ENCODE measurements around the gene LRP5.

The LRP5 gene

GRCh38 chr11:68332186-68332585 is 19.8 kb downstream of the LRP5 start:
- H3K4me3 ChIP-seq (ENCODE audit: control insufficient read depth in 1 of 7, extremely low read depth in 1 of 7, insufficient read depth in 4 of 7, low read depth in 2 of 7, low read length in 6 of 7) = no peak overlapping the region
- H3K4me1 ChIP-seq (ENCODE audit: control extremely low read depth in 1 of 4, control insufficient read depth in 4 of 4, insufficient read depth in 4 of 4, low read length in 3 of 4) = peaks cover under 1 to 83% (median 70%) of the 10 kb centered on the region in 4 experiments
- POLR2A ChIA-PET = no interaction called here
- no peaks in the 10 kb centered on the region for H3K27me3 ChIP-seq (replicated peaks in 2 of 5; ENCODE audit: control insufficient read depth in 4 of 5, insufficient read depth in 5 of 5, low read length in 4 of 5)
- no peaks in the 10 kb centered on the region for H3K9me3 ChIP-seq (ENCODE audit: control extremely low read depth in 1 of 5, control insufficient read depth in 4 of 5, insufficient read depth in 2 of 5, low read depth in 1 of 5, low read length in 4 of 5)
- CTCF ChIA-PET = interaction anchor here (1.0 to 1.4 kb wide), 2 partner anchors 14 to 52 kb away, joined by 3 read pairs; no protein-coding TSS in a partner anchor
- 90% methylated on average over 6 of the region's 9 CpGs for WGBS (ENCODE audit: insufficient coverage)
- peaks cover 0 to 6% (median 0%) of the 10 kb centered on the region in 4 experiments for H3K36me3 ChIP-seq (ENCODE audit: control insufficient read depth in 4 of 4, insufficient read depth in 4 of 4, low read length in 3 of 4)
- no peak for DNase-seq
- H3K27ac ChIP-seq (ENCODE audit: insufficient read depth in 1 of 2, low read depth in 1 of 2, low read length in 2 of 2, poor library complexity in 1 of 2, severe bottlenecking in 2 of 2) = no peak overlapping the region

GRCh38 chr11:68333173-68333572 is 20.8 kb downstream of the LRP5 start:
- H3K4me1 ChIP-seq (ENCODE audit: control extremely low read depth in 1 of 4, control insufficient read depth in 4 of 4, insufficient read depth in 4 of 4, low read length in 3 of 4) = peaks cover 2 to 82% (median 66%) of the 10 kb centered on the region in 4 experiments
- DNase-seq = no peak
- no peak overlapping the region for H3K27ac ChIP-seq (ENCODE audit: insufficient read depth in 1 of 2, low read depth in 1 of 2, low read length in 2 of 2, poor library complexity in 1 of 2, severe bottlenecking in 2 of 2)
- no peaks in the 10 kb centered on the region for H3K9me3 ChIP-seq (ENCODE audit: control extremely low read depth in 1 of 5, control insufficient read depth in 4 of 5, insufficient read depth in 2 of 5, low read depth in 1 of 5, low read length in 4 of 5)
- H3K36me3 ChIP-seq (ENCODE audit: control insufficient read depth in 4 of 4, insufficient read depth in 4 of 4, low read length in 3 of 4) = peaks cover 0 to 11% (median 0%) of the 10 kb centered on the region in 4 experiments
- no peaks in the 10 kb centered on the region for H3K27me3 ChIP-seq (replicated peaks in 2 of 5; ENCODE audit: control insufficient read depth in 4 of 5, insufficient read depth in 5 of 5, low read length in 4 of 5)
- CTCF ChIA-PET = interaction anchor here (1.0 kb wide), 2 partner anchors 33 to 51 kb away, joined by 3 read pairs; no protein-coding TSS in a partner anchor
- POLR2A ChIA-PET = interaction anchor here (0.6 kb wide), 1 partner anchor 45 kb away, joined by 3 read pairs; no protein-coding TSS in a partner anchor
- WGBS (ENCODE audit: insufficient coverage) = 96% methylated on average over 3 of the region's 4 CpGs
- no peak overlapping the region for H3K4me3 ChIP-seq (ENCODE audit: control insufficient read depth in 1 of 7, extremely low read depth in 1 of 7, insufficient read depth in 4 of 7, low read depth in 2 of 7, low read length in 6 of 7)

GRCh38 chr11:68334923-68335322 is 22.5 kb downstream of the LRP5 start:
- Histone ChIP-seq H3K27me3 (replicated peaks in 2 of 5; ENCODE audit: control insufficient read depth in 4 of 5, insufficient read depth in 5 of 5, low read length in 4 of 5) (no peaks in the 10 kb centered on the region), H3K9me3 (ENCODE audit: control extremely low read depth in 1 of 5, control insufficient read depth in 4 of 5, insufficient read depth in 2 of 5, low read depth in 1 of 5, low read length in 4 of 5) (no peaks in the 10 kb centered on the region), H3K27ac (ENCODE audit: insufficient read depth in 1 of 2, low read depth in 1 of 2, low read length in 2 of 2, poor library complexity in 1 of 2, severe bottlenecking in 2 of 2) (no peak overlapping the region), H3K36me3 (ENCODE audit: control insufficient read depth in 4 of 4, insufficient read depth in 4 of 4, low read length in 3 of 4) (peaks cover 0 to 11% (median 0%) of the 10 kb centered on the region in 4 experiments), H3K4me1 (ENCODE audit: control extremely low read depth in 1 of 4, control insufficient read depth in 4 of 4, insufficient read depth in 4 of 4, low read length in 3 of 4) (peaks cover 2 to 67% (median 52%) of the 10 kb centered on the region in 4 experiments), H3K4me3 (ENCODE audit: control insufficient read depth in 1 of 7, extremely low read depth in 1 of 7, insufficient read depth in 4 of 7, low read depth in 2 of 7, low read length in 6 of 7) (no peak overlapping the region)
- ChIA-PET POLR2A (interaction anchor here (0.8 kb wide), 1 partner anchor 9 kb away, joined by 3 read pairs; no protein-coding TSS in a partner anchor), CTCF (interaction anchor here (0.8 kb wide), 1 partner anchor 10 kb away, joined by 4 read pairs; no protein-coding TSS in a partner anchor)
- no peak for DNase-seq
- WGBS (ENCODE audit: insufficient coverage) = 100% methylated on average over 3 of the region's 4 CpGs

GRCh38 chr11:68335683-68336082 is 23.3 kb downstream of the LRP5 start:
- POLR2A ChIA-PET = no interaction called here

GRCh38 chr11:68336716-68337115 is 24.3 kb downstream of the LRP5 start:
- peaks cover 0 to 11% (median 0%) of the 10 kb centered on the region in 4 experiments for H3K36me3 ChIP-seq (ENCODE audit: control insufficient read depth in 4 of 4, insufficient read depth in 4 of 4, low read length in 3 of 4)
- POLR2A ChIA-PET = interaction anchor here (1.4 kb wide), 1 partner anchor 8 kb away, joined by 4 read pairs; no protein-coding TSS in a partner anchor
- H3K4me3 ChIP-seq (ENCODE audit: control insufficient read depth in 1 of 7, extremely low read depth in 1 of 7, insufficient read depth in 4 of 7, low read depth in 2 of 7, low read length in 6 of 7) = no peak overlapping the region
- peak in 2 of 3 donors; percentile 70 to 79 for DNase-seq
- CTCF ChIA-PET = interaction anchor here (0.8 to 1.8 kb wide), 9 partner anchors 9 to 80 kb away, joined by 3 to 9 read pairs (median 3); no protein-coding TSS in a partner anchor
- no peaks in the 10 kb centered on the region for H3K9me3 ChIP-seq (ENCODE audit: control extremely low read depth in 1 of 5, control insufficient read depth in 4 of 5, insufficient read depth in 2 of 5, low read depth in 1 of 5, low read length in 4 of 5)
- H3K27ac ChIP-seq (ENCODE audit: insufficient read depth in 1 of 2, low read depth in 1 of 2, low read length in 2 of 2, poor library complexity in 1 of 2, severe bottlenecking in 2 of 2) = no peak overlapping the region
- H3K27me3 ChIP-seq (replicated peaks in 2 of 5; ENCODE audit: control insufficient read depth in 4 of 5, insufficient read depth in 5 of 5, low read length in 4 of 5) = no peaks in the 10 kb centered on the region
- 27% methylated on average over 3 of the region's 9 CpGs for WGBS (ENCODE audit: insufficient coverage)
- peaks cover 2 to 58% (median 36%) of the 10 kb centered on the region in 4 experiments for H3K4me1 ChIP-seq (ENCODE audit: control extremely low read depth in 1 of 4, control insufficient read depth in 4 of 4, insufficient read depth in 4 of 4, low read length in 3 of 4)

More at GRCh38 chr11:68335683-68336082, 23.3 kb downstream of the LRP5 start:
- H3K27ac ChIP-seq (ENCODE audit: insufficient read depth in 1 of 2, low read depth in 1 of 2, low read length in 2 of 2, poor library complexity in 1 of 2, severe bottlenecking in 2 of 2) = no peak overlapping the region
- no peaks in the 10 kb centered on the region for H3K27me3 ChIP-seq (replicated peaks in 2 of 5; ENCODE audit: control insufficient read depth in 4 of 5, insufficient read depth in 5 of 5, low read length in 4 of 5)
- CTCF ChIA-PET = interaction anchor here (1.1 to 1.6 kb wide), 4 partner anchors 8 to 79 kb away, joined by 3 to 9 read pairs (median 3); no protein-coding TSS in a partner anchor
- WGBS (ENCODE audit: insufficient coverage) = 89% methylated on average over 7 of the region's 8 CpGs
- H3K4me1 ChIP-seq (ENCODE audit: control extremely low read depth in 1 of 4, control insufficient read depth in 4 of 4, insufficient read depth in 4 of 4, low read length in 3 of 4) = peaks cover 2 to 64% (median 46%) of the 10 kb centered on the region in 4 experiments
- peak in 1 of 3 donors; percentile 31 for DNase-seq
- no peaks in the 10 kb centered on the region for H3K9me3 ChIP-seq (ENCODE audit: control extremely low read depth in 1 of 5, control insufficient read depth in 4 of 5, insufficient read depth in 2 of 5, low read depth in 1 of 5, low read length in 4 of 5)
- H3K4me3 ChIP-seq (ENCODE audit: control insufficient read depth in 1 of 7, extremely low read depth in 1 of 7, insufficient read depth in 4 of 7, low read depth in 2 of 7, low read length in 6 of 7) = no peak overlapping the region
- H3K36me3 ChIP-seq (ENCODE audit: control insufficient read depth in 4 of 4, insufficient read depth in 4 of 4, low read length in 3 of 4) = peaks cover 0 to 11% (median 0%) of the 10 kb centered on the region in 4 experiments

- POLR2A ChIA-PET = interaction anchor here (0.6 to 1.4 kb wide), 2 partner anchors 9 to 33 kb away, joined by 3 to 4 read pairs; no protein-coding TSS in a partner anchor
- no peak overlapping the region for H3K27ac ChIP-seq (ENCODE audit: insufficient read depth in 1 of 2, low read depth in 1 of 2, low read length in 2 of 2, poor library complexity in 1 of 2, severe bottlenecking in 2 of 2)
- peaks cover 0 to 11% (median 0%) of the 10 kb centered on the region in 4 experiments for H3K36me3 ChIP-seq (ENCODE audit: control insufficient read depth in 4 of 4, insufficient read depth in 4 of 4, low read length in 3 of 4)
- peak in 2 of 3 donors; percentile 65 to 69 for DNase-seq
- H3K4me3 ChIP-seq (ENCODE audit: control insufficient read depth in 1 of 7, extremely low read depth in 1 of 7, insufficient read depth in 4 of 7, low read depth in 2 of 7, low read length in 6 of 7) = peak overlapping the region in 1 of 7 experiments; percentile 23
- CTCF ChIA-PET = interaction anchor here (0.6 to 1.8 kb wide), 7 partner anchors 16 to 231 kb away, joined by 3 to 5 read pairs (median 3); no protein-coding TSS in a partner anchor
- H3K27me3 ChIP-seq (replicated peaks in 2 of 5; ENCODE audit: control insufficient read depth in 4 of 5, insufficient read depth in 5 of 5, low read length in 4 of 5) = no peaks in the 10 kb centered on the region
- H3K4me1 ChIP-seq (ENCODE audit: control extremely low read depth in 1 of 4, control insufficient read depth in 4 of 4, insufficient read depth in 4 of 4, low read length in 3 of 4) = peaks cover 2 to 57% (median 28%) of the 10 kb centered on the region in 4 experiments
- no peaks in the 10 kb centered on the region for H3K9me3 ChIP-seq (ENCODE audit: control extremely low read depth in 1 of 5, control insufficient read depth in 4 of 5, insufficient read depth in 2 of 5, low read depth in 1 of 5, low read length in 4 of 5)
- WGBS (ENCODE audit: insufficient coverage) = 50% methylated on average over 2 of the region's 4 CpGs
Observed at GRCh38 chr11:68337399-68337835, 25.0 kb downstream of the LRP5 start.
